H1 (cell line): ENCODE measurements around the gene ARHGAP42. TPM values are rescaled to one million over a fixed set of nuclear protein-coding genes. Genes with fewer than 3 reads are reported as not detected.

Source experiments
- ASH2L ChIP-seq: fragments of 200-600, 300-600 bp; sonication (generic); IDR thresholded peaks from one replicate; pipeline ENCODE4 v1.7.1; 2017; ENCODE audit warnings: low read length
- CEBPB ChIP-seq: IDR thresholded peaks from 2 replicates; pipeline ENCODE4 v1.6.1; 2012; ENCODE audit warnings: low read depth, low read length
- EZH2 ChIP-seq: fragments of 200-600 bp; sonication (generic); IDR thresholded peaks from 2 replicates; pipeline ENCODE4 v1.7.1; 2012; ENCODE audit warnings: low read depth, mild to moderate bottlenecking, moderate library complexity, low read length, inconsistent platforms; ENCODE audit not compliant: severe bottlenecking
- polyA plus RNA-seq, 7 experiments: library from polyadenylated mRNA; depleted of rRNA in 3 of 7; stranded (reverse) in 5 of 7; unstranded in 2 of 7; fragments of >200 nt in 5 of 7; fragments of 200-250 nt in 2 of 7; gene quantifications; 1 replicate in 5 of 7; 2 replicates in 1 of 7; 4 replicates in 1 of 7; pipeline versions ENCODE4 v1.2.1 to v1.2.3, GENCODE V29; 2011 to 2013; ENCODE audit warnings: missing spikeins in 2 of 7, mixed read lengths in 2 of 7
- total RNA-seq: library from RNA; stranded (reverse); fragmentation: NEBNext Ultra II Directional; extraction: Animal tissue kit (Norgen Biotek cat#: 25700); gene quantifications from 2 replicates; pipeline ENCODE4 v1.2.1, GENCODE V29; 2021

Gene ARHGAP42
- total and polyA plus RNA-seq, 2 of the 8 experiments (the other 6 are each of a cell fraction or from before 2014, with no cell fraction given): 22.2 to 33.5 TPM

DNA sequence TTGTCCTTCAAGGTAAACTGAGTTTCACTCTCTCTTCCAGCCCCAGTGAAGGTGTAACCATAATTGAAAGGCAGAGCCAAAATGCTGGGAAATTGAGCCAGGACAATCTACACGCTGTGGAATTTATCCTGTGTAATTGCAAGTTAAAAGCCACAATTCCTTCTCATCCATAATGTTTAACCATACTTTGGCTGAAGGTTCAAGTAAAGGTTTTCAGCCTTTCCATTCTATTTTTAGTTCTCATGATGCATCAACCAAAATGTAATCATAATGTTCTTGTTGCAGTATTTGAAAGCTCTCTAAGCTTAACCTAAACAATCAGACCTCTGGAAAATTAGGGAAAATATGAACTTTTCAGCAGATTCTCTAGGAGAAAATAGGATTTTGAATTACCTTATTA, 14.0 kb upstream of the ARHGAP42 start (continued):
- TF ChIP-seq CEBPB (no peak), EZH2 (no peak), ASH2L (no peak)
